ENCODE results near the gene GNB5.
"Not testable (repeated sequence)": the region's sequence is repeated elsewhere in the genome, so short reads cannot be mapped to it uniquely, and the experiment has no call there.

Gene GNB5

DNA sequence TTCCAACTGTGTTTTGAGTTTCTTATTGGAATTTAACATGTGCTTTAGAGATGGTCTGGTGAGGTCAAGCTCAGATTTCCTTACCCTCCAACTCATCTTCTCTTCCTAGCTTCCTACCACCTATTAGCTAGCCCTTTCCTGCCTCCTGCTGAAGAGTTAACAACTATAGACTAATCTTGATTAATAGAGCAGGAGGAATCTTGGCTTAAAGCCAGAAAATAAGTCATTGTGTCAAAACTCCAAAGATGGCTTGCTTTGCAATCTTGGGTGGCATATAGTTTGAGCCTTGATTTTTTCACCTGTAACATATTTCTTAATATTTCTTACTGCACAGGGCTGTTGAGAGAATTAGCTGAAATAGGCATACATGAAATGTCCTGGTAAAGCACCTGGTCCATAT lies 105.9 kb downstream of the GNB5 start:
- no peak overlapping the region for H3K27ac Mint-ChIP-seq
- H3K4me3 Mint-ChIP-seq = no peak overlapping the region

GRCh38 chr15:52083603-52084002 lies 107.6 kb downstream of the GNB5 start:
- Mint-ChIP-seq H3K27ac (peak overlapping the region; percentile 37), H3K27me3 (ENCODE audit: low read depth) (no peaks in the 10 kb centered on the region), H3K4me1 (ENCODE audit: low read depth) (peaks cover 36% of the 10 kb centered on the region), H3K36me3 (ENCODE audit: low read depth) (no peaks in the 10 kb centered on the region), H3K9me3 (no peaks in the 10 kb centered on the region), H3K4me3 (peak overlapping the region; percentile 62)
- DNase-seq (ENCODE audit: low spot score) = no peak

More for the DNA sequence above, 105.9 kb downstream of the GNB5 start:
- Mint-ChIP-seq H3K36me3 (ENCODE audit: low read depth) (peaks cover 6% of the 10 kb centered on the region), H3K27me3 (ENCODE audit: low read depth) (peaks cover 5% of the 10 kb centered on the region), H3K9me3 (peaks cover 13% of the 10 kb centered on the region), H3K4me1 (ENCODE audit: low read depth) (peaks cover 24% of the 10 kb centered on the region)
- no peak for DNase-seq (ENCODE audit: low spot score)

DNA sequence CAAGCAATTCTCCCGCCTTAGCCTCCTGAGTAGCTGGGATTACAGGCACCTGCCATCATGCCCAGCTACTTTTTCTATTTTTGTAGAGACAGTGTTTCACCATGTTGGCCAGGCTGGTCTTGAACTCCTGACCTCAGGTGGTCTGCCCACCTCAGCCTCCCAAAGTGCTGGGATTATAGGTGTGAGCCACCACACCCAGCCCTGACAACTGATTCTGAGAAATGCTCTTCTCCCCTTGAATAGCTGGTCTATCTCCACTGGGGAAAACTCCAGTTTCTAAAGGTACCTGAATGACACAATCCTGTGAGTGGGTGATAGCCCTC lies 108.2 kb downstream of the GNB5 start:
- H3K27me3 Mint-ChIP-seq (ENCODE audit: low read depth); H3K9me3 Mint-ChIP-seq; H3K36me3 Mint-ChIP-seq (ENCODE audit: low read depth); DNase-seq (ENCODE audit: low spot score): not testable (repeated sequence)
- Mint-ChIP-seq H3K27ac (peak overlapping the region; percentile 68), H3K4me1 (ENCODE audit: low read depth) (peaks cover 38% of the 10 kb centered on the region), H3K4me3 (peak overlapping the region; percentile 62)

DNA sequence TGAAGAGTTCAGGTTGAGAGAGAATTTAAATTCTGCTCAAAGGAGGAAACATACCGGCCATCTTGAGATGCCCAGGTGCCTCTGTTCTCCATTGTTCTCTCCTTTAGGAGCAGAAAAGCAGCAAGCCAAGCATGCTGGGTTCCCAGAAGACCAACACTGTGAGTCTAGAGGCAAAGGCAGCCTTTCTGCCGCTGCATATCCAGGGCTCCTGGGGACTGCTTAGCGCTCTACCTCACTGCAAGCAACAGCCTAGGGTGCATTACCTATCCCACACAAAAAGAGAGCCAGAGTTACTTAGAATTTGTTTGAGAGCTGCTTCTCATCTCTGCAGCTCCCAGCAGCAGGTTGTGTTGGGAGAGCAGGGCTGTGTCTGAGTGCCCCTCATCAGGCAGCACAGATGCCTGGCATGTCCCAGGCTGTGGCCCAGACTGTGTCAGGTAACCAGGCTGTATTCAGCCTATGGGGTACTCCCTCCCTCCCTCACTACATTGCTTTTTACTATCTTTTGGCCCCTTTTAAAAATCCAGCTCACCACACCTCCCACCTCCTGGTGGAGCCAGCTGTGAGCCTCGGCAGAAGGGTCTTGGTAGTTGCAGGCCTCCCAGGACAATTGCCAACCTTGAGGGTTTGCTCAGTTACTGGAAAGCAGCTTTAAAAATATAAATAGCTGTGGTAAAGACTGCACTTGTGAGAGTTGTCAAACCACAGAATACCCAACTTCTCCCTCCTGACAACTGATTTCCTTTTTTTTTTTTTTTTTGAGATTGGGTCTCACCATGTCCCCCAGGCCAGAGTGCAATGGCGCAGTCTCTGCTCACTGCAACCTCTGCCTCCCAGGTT lies 108.8 kb downstream of the GNB5 start:
- H3K36me3 Mint-ChIP-seq (ENCODE audit: low read depth) = no peaks in the 10 kb centered on the region
- H3K4me1 Mint-ChIP-seq (ENCODE audit: low read depth) = peaks cover 38% of the 10 kb centered on the region
- H3K27me3 Mint-ChIP-seq (ENCODE audit: low read depth) = no peaks in the 10 kb centered on the region
- peak overlapping the region; percentile 62 for H3K4me3 Mint-ChIP-seq
- H3K27ac Mint-ChIP-seq = peak overlapping the region; percentile 68
- H3K9me3 Mint-ChIP-seq = no peaks in the 10 kb centered on the region
- DNase-seq (ENCODE audit: low spot score) = peak; percentile 10

GRCh38 chr15:52080706-52081392 lies 110.3 kb downstream of the GNB5 start:
- Mint-ChIP-seq H3K9me3 (no peaks in the 10 kb centered on the region), H3K27ac (no peak overlapping the region), H3K27me3 (ENCODE audit: low read depth) (no peaks in the 10 kb centered on the region), H3K4me3 (no peak overlapping the region), H3K36me3 (ENCODE audit: low read depth) (no peaks in the 10 kb centered on the region), H3K4me1 (ENCODE audit: low read depth) (peaks cover 45% of the 10 kb centered on the region)
- no peak for DNase-seq (ENCODE audit: low spot score)

DNA sequence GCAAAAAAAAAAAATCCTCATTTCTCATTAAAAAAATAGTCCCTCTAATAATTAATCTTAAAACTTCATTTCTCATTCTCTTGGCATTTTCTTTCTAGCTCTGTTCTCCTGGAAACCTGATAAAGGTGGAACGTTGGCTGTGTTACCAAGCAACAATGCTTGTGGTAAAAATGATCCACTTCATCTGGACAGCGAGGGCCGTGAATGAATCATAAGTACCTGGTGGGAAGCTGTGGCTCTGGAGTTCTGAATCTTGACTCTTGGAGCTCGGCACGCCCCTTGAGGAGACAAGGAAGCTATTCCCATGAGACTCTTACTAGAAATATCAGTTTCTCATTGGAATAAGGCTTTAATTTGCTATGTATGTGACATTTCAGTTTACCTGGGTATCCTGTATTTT lies 111.2 kb downstream of the GNB5 start:
- Mint-ChIP-seq H3K4me3 (no peak overlapping the region), H3K27ac (no peak overlapping the region), H3K36me3 (ENCODE audit: low read depth) (no peaks in the 10 kb centered on the region), H3K9me3 (no peaks in the 10 kb centered on the region), H3K4me1 (ENCODE audit: low read depth) (peaks cover 45% of the 10 kb centered on the region), H3K27me3 (ENCODE audit: low read depth) (no peaks in the 10 kb centered on the region)
- DNase-seq (ENCODE audit: low spot score) = no peak

GRCh38 chr15:52078876-52079700 lies 112.1 kb downstream of the GNB5 start:
- peak; percentile 62 for DNase-seq (ENCODE audit: low spot score)
- Mint-ChIP-seq H3K27me3 (ENCODE audit: low read depth) (no peaks in the 10 kb centered on the region), H3K27ac (peak overlapping the region; percentile 3), H3K4me3 (no peak overlapping the region), H3K4me1 (ENCODE audit: low read depth) (peaks cover 45% of the 10 kb centered on the region), H3K36me3 (ENCODE audit: low read depth) (no peaks in the 10 kb centered on the region), H3K9me3 (no peaks in the 10 kb centered on the region)

DNA sequence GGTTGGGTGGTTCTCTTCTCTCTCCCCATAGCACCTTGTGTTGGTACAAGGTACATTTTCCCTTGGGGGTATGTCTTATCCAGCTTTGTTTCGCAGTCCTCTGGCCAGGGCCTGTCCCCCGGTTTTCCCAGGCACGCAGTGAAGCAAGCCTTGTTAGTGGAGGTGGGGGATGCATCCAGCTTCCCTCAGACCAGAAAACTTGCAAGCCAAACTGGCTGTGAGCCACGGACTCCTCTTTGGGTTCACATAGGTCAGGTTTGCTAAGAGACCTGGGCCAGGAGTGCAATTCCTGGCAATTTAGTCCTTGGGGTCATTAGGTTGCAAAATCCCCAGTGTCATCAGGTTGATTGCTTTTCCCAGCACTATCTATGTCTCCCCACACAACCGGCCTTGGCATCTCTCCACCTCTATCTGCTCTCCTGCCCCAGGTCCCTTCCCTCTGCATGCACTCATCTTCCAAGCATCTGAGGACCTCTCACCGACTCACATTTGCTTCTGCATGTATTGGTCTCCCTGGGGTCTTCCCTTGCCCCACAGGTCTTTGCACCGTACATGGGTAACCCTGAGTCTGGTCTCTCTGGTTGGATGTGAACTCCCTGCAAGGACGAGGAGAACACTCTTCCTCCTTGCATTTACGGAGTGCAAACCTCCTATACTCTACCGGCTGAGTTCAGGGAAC lies 112.9 kb downstream of the GNB5 start:
- no peak for DNase-seq (ENCODE audit: low spot score)
- Mint-ChIP-seq H3K9me3 (no peaks in the 10 kb centered on the region), H3K36me3 (ENCODE audit: low read depth) (no peaks in the 10 kb centered on the region), H3K4me3 (no peak overlapping the region), H3K27me3 (ENCODE audit: low read depth) (no peaks in the 10 kb centered on the region), H3K27ac (no peak overlapping the region), H3K4me1 (ENCODE audit: low read depth) (peaks cover 39% of the 10 kb centered on the region)

GRCh38 chr15:52076889-52077781 lies 114.1 kb downstream of the GNB5 start:
- Mint-ChIP-seq H3K9me3 (no peaks in the 10 kb centered on the region), H3K27ac (no peak overlapping the region), H3K4me1 (ENCODE audit: low read depth) (peaks cover 27% of the 10 kb centered on the region), H3K36me3 (ENCODE audit: low read depth) (no peaks in the 10 kb centered on the region), H3K27me3 (ENCODE audit: low read depth) (no peaks in the 10 kb centered on the region), H3K4me3 (no peak overlapping the region)
- DNase-seq (ENCODE audit: low spot score) = peak; percentile 19

GRCh38 chr15:52071570-52071969 lies 119.6 kb downstream of the GNB5 start:
- peaks cover 6% of the 10 kb centered on the region for H3K36me3 Mint-ChIP-seq (ENCODE audit: low read depth)
- no peak for DNase-seq (ENCODE audit: low spot score)
- H3K4me3 Mint-ChIP-seq = no peak overlapping the region
- H3K9me3 Mint-ChIP-seq = no peaks in the 10 kb centered on the region
- H3K27me3 Mint-ChIP-seq (ENCODE audit: low read depth) = no peaks in the 10 kb centered on the region
- no peak overlapping the region for H3K27ac Mint-ChIP-seq
- peaks cover 14% of the 10 kb centered on the region for H3K4me1 Mint-ChIP-seq (ENCODE audit: low read depth)

- no peak for DNase-seq (ENCODE audit: low spot score)
- Mint-ChIP-seq H3K4me1 (ENCODE audit: low read depth) (peaks cover 21% of the 10 kb centered on the region), H3K9me3 (no peaks in the 10 kb centered on the region), H3K36me3 (ENCODE audit: low read depth) (peaks cover 16% of the 10 kb centered on the region), H3K27me3 (ENCODE audit: low read depth) (no peaks in the 10 kb centered on the region), H3K27ac (no peak overlapping the region), H3K4me3 (no peak overlapping the region)
Observed at GRCh38 chr15:52069559-52069958, 121.6 kb downstream of the GNB5 start.

DNA sequence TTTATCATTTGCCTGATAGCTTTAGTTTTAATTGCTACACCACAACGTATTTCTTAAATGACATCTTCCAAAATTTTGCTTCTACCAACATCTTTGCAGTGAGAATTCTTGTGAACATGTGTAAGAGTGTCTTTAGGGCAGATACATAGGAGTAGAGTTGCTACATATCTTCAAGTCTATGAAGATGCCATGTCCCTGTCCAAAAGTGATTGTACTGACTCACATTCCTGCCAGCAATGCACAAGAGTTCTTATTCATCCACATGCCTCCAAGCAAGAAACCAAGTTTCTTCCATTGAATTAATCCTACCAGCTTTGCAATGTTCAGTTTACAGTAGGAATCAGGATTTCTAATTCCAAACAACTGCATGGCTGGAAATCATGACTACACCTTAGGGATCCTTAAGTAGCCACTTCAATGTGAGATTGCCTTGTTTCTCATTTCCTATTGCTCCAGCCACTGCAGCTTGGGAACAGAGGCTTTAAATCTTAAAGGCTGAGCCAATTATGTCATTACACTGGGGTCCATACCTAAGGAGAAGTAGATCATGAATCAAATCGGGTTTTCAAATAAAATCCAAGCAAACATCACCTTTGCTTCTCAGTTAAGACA lies 123.1 kb downstream of the GNB5 start:
- no peak for DNase-seq (ENCODE audit: low spot score)
- Mint-ChIP-seq H3K4me3 (no peak overlapping the region), H3K9me3 (no peaks in the 10 kb centered on the region), H3K4me1 (ENCODE audit: low read depth) (peaks cover 21% of the 10 kb centered on the region), H3K36me3 (ENCODE audit: low read depth) (peaks cover 29% of the 10 kb centered on the region), H3K27ac (peak overlapping the region; percentile 17), H3K27me3 (ENCODE audit: low read depth) (no peaks in the 10 kb centered on the region)

Data from T-helper 2 cell treated with Interferon-gamma antibody and Interleukin-4, amounts not matched to agents 5 μg/mL and 100 μg/mL, for 36 hours (primary cell).